ENCODE results near the gene ADORA1.

ADORA1 gene

GRCh38 chr1:203089651-203090045 is 37.9 kb upstream of the ADORA1 start:
- TF ChIP-seq, protein P1, sequence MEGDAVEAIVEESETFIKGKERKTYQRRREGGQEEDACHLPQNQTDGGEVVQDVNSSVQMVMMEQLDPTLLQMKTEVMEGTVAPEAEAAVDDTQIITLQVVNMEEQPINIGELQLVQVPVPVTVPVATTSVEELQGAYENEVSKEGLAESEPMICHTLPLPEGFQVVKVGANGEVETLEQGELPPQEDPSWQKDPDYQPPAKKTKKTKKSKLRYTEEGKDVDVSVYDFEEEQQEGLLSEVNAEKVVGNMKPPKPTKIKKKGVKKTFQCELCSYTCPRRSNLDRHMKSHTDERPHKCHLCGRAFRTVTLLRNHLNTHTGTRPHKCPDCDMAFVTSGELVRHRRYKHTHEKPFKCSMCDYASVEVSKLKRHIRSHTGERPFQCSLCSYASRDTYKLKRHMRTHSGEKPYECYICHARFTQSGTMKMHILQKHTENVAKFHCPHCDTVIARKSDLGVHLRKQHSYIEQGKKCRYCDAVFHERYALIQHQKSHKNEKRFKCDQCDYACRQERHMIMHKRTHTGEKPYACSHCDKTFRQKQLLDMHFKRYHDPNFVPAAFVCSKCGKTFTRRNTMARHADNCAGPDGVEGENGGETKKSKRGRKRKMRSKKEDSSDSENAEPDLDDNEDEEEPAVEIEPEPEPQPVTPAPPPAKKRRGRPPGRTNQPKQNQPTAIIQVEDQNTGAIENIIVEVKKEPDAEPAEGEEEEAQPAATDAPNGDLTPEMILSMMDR (IDR thresholded peaks at IDR 0.05) = no peak

GRCh38 chr1:203090421-203091198 is 36.9 kb upstream of the ADORA1 start:
- TF ChIP-seq, protein P1 (IDR thresholded peaks at IDR 0.05) = no peak

GRCh38 chr1:203091199-203091477 is 36.4 kb upstream of the ADORA1 start:
- TF ChIP-seq, protein P1 (IDR thresholded peaks at IDR 0.05) = no peak

DNA sequence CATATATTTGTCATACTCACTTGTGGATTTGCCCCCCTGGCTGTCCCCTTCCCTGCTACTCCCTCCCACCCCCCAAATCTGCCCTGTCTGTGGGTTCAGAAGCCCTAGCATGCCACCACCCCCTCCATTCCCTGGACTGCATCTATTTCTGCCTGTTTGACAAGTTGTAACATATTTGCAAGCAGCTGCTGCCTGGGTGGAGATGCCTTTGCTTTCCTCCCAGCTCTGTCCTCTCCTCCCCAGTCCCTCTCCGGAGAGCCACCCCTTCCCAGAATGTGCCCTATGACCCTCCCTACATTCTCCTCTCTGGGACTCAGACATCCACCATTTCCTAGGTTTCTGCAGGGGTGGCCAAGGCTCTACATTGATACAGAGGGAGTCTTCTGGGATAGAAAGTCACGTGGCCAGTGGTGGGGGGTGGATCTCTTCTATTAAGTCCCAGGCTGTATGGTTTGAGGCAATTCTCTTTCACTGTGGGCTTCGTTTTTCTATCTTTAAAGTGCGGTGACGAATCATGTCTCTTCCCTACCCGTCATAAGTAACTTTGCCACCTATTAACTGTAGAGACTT is 35.7 kb upstream of the ADORA1 start:
- TF ChIP-seq, protein P1 (IDR thresholded peaks at IDR 0.05) = no peak

DNA sequence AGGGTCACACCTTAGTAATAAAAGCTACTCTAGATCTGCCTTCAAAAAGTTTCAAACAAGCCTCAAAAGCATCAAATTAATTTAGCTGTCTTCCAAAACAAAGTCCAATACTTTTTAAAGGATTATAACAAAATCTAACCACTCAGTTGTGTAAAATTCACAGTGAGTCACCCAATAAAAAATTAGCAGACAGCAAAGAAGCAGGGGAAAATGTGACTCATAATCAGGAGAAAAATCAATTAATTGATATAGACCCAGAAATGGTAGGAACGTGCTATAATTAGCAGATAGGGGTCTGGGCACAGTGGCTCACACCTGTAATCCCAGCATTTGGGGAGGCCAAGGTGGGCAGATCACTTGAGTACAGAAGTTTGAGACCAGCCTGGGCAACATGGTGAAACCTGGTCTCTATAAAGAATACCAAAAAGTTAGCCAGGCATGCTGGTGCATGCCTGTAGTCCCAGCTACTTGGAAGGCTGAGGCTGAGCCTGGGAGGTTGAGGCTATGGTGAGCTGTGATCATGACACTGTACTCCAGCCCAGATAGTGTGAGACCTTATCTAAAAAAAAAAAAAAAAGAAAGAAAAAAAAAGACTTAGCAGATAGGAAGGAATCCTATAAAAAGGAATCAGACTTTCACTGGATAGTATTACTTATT is 33.6 kb upstream of the ADORA1 start:
- TF ChIP-seq, protein P1 (IDR thresholded peaks at IDR 0.05) = no peak

- TF ChIP-seq, protein P1 (IDR thresholded peaks at IDR 0.05) = no peak
These were observed 32.4 kb upstream of the ADORA1 start for GRCh38 chr1:203095061-203095690.

GRCh38 chr1:203096566-203096965 is 31.0 kb upstream of the ADORA1 start:
- TF ChIP-seq, protein P1 (IDR thresholded peaks at IDR 0.05) = no peak
